NCI-H2171 (cell line): ENCODE measurements around the gene SORCS2.
"Not testable (repeated sequence)": the region's sequence is repeated elsewhere in the genome, so short reads cannot be mapped to it uniquely, and the experiment has no call there.

Experiments used
- DNase-seq: peaks from one replicate; lab custom pipeline; 2025; lab: John Stamatoyannopoulos, UW

The SORCS2 gene

DNA sequence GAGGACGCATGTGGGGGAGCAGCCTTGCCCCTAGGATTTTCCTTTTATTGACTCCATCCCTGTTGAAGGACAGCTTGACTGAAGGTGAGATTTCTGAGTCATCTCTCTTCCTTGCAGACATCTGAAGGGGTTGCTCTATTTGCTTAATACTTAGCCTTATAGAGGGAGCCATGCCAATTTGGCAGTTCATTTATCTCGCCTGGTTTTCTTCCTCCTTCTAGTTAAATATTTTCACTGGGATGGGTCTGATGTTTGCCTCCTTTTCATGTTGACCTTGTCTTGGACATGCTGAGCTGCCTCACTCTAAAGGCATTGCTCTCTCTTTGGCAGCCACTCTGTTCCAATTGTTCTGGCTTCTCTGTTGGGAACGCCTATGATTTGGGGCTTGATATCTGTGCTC is 393.4 kb downstream of the SORCS2 start:
- no peak for DNase-seq

DNA sequence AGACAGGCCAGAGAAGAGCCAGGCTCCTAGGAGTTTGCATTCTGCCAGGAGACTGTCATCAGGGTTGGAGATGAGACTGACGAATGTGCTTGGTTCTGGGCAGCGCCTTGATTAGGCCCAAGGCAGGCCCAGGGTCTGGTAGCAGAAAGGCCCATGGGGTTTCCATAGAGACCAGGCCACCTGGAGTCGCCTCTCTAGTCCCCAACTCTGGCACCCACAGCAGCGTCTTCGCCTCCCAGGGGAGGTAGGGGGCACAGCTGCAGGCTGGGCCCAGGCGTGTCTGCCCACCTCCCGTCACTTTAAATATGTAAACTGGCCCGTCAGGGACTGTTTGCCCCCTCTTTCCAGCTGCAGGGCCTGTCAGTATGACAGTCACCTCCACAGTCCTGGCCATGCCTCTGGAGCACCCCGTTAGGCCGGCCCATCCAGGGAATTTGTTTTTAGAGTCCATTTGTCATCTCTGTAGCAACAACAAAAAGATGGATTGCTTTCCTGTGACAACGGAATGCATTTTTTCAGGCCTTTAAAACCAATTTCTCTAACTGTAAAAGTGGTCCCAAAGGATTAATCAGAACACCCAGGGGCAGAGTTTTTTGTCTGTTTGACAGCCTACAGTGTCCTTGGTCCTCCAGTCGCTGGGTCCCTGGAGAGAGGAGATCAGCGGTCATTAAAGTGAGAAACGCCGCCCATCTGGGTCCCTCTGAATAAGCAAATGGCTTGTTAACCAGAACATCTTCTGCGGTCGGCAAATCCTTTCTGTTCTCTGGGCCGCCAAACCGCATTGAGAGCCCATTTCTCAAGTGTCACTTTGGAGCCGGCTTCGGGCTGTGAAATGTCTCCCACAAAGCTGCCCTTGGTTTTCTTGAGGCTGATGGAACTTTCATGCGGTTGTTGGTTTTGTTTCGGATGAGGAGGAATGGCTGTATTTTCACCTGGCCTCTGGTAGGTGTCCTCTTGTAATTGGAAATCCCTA is 395.4 kb downstream of the SORCS2 start:
- no peak for DNase-seq

DNA sequence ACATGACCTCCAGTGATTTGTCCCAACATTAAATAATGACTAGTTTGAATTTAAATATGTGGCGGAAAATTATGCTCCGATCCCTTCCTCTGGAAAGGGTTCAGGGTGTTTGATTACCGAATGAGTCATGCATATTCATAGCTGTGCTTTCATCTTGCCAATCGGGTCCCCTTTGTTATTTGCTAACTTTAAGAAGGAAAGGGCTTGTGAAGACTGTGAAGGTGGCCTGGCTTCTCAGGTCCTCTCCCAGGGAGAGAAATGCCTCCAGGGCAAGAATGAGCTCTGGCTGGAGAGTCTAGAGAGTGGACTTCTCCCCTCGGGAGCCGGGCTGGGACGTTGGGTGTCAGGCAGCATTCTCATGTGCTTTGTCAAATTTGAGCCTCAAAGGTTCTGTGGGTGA is 397.9 kb downstream of the SORCS2 start:
- no peak for DNase-seq

DNA sequence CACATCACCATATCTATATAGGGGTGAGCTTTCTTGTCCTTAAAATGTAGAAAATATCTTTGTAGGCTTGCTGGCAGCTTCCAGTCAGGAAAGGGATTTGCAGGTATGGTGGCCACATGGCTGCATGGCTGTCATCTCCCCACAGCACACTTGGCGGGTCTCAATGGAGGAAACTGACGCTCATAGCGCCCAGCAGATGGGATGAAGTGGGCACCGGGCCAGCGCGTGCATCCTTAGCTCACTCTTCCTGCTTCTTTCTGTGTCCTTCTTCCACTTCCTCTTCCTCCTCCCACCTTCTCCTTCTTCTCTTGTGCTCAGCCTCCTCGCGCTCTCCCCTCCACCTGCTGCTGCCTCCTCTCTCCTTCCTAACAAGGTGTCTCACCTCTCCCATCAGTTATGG is 398.6 kb downstream of the SORCS2 start:
- no peak for DNase-seq

DNA sequence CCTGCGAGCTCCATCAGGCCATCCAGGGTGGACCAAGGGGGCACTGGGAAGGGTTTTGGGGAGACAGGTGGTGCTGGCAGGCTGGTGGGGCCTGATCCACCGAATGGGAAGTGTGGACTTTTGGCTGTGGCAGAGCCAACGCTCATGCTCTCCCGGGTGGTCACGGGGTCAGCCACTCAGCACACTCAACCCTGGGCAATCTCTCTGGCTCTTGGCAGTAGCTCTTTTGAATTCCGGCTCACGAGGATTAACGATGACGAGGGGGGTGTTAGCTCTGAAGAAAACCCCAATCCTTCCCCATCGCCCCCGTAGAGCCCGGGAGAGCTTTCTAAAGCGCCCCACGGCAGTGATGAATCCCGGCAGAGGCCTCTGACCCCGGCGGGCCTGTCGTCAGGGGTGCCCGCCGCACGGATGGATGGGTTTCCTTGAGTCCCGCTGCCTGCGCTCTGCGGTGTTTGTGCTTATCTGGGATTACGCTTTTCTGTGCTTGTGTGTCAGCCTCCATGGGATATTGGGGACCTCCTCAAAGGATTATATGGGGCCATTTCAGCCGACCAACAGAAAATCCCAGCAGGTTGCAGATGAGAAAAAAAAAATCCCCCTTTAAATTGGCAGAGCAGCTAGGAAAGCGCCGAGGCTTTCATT is 399.2 kb downstream of the SORCS2 start:
- no peak for DNase-seq

DNA sequence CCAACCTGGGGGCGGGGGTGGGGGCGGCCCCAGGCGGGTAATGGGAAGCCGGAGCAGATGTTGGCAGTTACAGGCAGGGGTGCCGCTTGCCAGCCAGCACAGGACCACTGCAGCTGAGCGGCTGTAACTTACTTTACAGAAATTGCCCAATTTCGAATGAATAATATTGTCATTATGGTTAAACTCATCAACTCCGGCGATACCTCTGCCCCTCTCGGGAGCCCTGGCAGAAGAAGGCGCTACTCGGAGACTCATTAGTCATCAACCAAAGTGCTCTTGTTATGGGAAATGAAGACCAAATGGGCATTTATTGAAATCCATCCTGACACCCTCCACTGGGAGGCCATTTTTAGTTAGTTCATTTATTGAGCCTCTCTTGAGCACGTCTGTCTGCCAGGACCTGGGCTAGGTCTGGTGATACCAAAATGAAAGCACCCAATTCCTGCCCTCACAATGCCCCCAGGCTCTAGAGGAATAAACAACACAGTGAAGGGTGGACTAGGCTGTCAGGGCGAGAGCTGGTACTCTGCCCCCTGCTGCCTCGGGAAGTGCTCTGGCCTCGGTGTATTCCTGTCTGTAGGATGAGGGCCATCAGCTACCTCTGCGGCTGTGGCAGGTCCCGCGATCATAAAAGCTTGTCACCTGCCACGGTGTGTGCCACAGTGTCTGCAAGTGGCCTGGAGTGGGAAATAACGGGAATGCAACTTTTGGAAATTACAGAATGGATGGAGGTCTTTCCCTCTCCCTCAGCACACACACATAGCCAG is 401.5 kb downstream of the SORCS2 start:
- no peak for DNase-seq

DNA sequence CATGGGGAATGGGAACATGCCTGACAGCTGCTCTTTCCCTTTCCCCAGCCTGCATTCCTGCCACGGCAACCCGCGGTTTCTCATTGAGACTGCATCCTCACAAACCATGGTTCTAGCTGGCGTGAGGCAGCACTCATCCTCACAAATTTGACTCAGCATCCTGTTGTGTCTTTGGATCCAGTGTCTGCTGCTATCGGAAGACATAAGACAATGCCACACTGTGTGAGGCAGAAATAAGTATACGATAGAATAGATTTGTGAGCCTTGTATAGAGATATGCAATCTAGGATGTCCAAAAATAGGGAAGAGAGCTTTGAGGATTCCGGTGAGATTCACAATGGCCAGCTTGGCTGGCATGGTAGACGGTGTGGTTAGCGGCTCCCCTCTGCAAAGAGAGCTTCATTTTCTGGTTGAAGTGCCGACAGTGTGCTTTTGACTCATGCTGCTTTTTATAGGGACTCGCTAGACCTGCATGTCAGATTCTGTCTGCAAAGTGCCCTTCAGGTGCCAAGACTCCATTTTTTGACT is 403.7 kb downstream of the SORCS2 start:
- DNase-seq, result no peak

DNA sequence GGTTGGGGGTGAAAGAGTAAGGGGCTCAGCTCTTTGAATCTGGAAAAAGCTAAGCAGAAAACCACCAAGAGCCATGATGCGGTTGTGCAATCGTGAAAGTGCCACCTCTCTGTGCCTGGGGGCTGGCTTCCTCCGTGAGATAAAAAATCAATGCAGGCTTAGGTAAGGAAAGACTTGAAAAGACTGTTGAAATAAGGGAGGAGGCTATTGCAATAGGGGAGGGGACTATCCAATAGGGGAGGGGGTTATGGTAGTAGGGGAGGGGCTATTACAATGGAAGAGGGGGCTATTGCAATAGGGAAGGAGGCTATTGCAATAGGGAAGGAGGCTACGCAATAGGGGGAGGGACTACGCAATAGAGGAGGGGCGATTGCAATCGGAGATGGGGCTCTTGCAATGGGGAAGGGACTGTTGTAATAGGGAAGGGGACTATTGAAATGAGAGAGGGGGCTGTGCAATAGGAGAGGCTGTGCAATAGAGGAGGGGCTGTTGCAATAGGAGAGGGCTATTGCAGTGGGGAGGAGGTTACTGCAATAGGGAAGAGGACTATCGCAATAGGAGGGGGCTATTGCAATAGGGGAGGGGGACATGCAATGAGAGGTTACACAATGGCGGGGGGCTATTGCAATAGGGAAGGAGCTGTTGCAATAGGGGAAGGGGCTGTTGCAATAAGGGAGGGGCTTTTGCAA is 404.7 kb downstream of the SORCS2 start:
- no peak for DNase-seq

DNA sequence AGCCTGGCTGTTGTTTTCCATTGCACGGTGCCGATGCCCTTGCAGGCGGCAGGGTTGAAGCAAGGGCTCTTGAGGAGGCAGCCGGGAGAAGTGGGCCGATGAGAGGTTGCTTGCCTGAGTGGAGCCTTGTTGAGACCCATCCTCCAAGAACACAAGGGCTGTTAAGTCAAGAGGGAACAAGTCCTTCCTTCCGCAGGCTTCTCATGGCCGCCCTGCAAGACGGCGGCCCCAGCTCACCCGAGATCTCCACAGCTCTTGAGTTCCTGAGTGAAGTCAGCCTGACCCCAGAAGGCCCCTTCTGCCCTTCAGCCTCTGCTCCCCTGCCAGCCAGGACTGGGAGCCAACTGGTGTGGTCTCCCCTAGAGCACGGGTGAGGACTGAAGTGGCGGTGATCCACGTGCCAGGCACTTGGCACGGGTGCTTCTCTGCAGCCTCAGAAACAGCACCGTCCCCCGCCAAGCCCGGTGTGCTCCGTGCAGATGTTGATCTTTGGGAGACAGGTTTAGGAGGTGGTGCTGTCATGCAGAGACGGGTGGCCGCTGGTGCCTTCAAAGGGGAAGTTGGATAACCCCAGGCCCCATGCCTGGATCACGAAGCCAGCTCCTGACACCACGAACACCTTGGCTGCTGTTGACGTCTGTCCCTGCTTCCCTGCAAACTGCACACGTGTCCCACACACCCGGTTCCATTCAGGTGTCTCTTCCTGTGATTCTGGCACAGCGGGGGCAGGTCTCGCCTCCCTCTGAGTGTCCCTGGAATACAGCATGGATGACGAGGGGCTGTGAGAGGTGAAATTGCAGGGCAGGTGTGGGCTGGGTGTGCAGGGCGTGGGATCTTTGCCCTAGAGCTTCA is 406.8 kb downstream of the SORCS2 start:
- DNase-seq, result no peak

DNA sequence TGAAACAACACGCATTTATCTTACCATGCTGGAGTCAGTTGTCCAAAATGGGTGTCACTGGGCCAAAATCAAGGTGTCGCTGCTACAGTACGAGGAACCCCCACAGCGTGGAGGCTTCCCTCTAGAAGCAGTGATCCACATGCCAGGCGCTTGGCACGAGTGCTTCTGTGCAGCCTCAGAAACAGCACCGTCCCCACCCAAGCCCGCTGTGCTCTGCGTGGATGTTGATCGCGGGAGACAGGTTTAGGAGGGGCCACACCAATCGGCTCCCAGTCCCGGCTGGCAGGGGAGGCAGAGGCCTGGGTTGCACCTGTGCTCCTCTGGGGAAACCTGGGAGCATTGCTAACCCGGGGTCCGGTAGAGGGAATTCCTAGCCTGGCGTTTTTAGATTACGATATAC is 407.9 kb downstream of the SORCS2 start:
- no peak for DNase-seq

DNA sequence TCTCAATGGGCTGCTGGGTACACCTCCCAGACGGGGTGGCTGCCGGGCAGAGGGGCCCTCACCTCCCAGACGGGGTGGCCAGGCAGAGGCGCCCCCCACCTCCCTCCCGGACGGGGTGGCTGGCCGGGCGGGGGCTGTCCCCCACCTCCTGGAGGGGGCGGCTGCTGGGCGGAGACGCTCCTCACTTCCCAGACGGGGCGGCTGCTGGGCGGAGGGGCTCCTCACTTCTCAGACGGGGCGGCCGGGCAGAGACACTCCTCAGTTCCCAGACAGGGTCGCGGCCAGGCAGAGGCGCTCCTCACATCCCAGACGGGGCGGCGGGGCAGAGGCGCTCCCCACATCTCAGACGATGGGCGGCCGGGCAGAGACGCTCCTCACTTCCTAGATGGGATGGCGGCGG is 409.8 kb downstream of the SORCS2 start:
- not testable (repeated sequence) for DNase-seq

DNA sequence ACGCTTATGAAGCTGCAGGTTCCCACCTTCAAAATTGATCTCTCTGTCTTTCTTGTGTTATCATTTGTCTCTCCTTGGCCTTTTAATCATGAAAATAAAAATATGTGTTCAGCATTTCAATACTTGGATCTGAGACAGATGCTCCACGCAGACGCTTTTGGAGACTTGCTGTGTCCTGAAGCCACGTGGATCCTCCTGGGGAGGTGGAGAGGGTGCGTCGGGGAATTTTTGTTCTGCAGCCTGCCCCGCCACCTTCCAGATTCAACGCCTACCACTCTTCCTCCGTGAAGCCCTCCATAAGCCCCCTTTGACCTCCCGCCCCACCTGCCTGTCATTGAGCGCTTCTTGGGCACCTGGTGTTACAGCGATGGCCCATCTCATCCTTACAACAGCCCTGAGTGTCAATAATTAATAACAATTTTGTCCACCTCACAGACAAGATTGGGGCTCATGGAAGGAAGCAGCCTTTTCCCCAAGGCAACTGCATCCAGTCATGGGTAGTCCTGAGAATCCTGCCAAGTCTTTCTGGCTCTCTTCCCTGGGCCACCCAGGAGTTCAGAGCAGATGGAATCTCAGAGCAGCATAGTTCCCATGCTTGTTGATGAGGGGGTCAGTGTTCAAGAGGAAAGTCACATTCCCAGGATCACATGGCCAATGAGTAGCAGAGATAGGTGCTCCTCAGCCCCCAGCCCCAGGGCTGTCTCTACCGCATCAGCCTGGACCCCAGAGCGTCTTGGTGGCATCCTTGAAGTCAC is 415.0 kb downstream of the SORCS2 start:
- DNase-seq, result no peak

DNA sequence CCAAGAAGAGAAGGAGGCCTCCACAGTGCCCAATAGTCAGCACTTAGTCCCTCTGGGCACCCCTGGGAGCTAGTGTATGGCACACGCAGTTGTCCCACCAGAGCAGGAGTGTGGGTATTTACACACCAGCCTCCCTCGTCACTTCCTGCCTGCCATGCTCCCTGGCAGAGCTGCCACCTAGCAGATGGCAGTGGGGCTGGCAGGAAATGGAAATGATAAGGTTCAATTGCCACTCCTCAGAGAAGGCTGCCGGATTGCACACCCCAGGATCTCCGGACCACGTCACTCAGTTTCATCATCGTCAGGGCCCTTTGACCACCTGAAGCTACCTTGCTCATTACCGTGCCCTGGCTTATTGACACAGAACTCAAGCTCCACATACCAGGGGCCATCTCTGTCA is 415.7 kb downstream of the SORCS2 start:
- DNase-seq, result no peak

DNA sequence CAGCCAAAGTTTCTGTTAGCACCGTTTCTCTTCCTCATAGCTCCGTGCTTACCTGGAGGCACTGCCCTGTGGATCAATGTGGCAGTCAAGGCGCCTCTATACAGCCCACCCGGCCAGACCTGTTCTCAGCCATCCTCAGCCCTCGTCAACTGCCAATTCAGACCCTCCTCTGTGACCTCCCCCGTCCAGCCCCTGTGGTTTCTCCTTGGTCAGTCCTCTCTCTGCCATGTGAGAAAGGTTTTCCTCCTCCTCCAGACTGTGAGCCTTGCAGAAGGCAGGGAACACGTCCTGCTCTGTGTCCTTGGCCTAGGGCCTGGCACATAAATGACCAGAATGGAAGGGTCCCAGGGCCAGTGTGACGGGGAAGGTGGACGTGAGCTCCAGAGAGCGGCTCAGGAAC is 417.0 kb downstream of the SORCS2 start:
- no peak for DNase-seq

DNA sequence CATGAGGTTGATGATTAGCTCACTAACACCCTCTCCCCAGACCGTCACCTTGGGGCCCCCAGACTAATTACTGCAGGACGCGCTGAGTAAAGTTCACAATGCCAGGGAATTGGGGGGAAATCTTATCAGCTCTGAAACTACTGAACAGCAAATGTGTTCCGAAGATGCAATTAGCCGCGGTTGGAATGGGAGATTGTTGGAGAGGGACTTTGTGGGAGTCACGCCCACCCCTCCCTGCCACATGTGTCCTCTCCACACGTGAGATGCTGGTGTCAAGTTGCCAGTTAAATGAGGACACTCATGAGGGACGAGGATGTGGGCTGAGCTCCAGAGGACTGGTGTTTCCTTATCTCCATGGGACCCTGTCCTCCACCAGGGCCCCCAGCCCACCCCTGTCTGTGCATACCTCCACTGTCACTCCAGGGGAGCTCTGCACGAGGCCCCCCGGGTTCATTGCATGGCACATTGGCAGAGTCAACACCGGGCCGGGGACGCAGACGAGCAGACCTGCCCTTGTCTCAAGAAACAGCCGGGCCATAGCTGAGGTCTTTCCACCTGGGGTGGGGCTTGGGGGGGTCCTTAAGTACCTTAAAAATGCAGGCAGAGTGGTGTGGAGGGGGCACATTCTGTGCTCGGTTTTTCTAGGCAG is 417.8 kb downstream of the SORCS2 start:
- DNase-seq, result no peak

DNA sequence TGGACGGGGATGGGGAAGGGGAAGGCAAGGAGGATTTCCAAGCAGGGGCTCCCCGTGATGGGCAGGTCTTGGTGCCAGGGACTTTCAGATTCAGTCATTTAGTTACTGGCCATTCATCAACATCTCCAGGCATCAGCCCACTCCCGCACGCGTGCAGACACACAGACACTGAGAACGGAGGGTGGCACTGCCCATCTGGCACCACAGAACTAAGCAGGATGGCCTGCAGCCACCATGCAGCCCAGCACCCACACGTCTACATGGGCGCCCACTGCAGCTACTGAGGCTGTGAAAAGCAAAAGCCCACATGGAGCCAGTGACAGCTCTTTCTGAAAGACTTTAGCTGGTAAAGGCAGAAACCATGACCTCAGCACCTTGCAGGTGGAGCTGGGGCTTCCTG is 418.5 kb downstream of the SORCS2 start:
- DNase-seq, result no peak

DNA sequence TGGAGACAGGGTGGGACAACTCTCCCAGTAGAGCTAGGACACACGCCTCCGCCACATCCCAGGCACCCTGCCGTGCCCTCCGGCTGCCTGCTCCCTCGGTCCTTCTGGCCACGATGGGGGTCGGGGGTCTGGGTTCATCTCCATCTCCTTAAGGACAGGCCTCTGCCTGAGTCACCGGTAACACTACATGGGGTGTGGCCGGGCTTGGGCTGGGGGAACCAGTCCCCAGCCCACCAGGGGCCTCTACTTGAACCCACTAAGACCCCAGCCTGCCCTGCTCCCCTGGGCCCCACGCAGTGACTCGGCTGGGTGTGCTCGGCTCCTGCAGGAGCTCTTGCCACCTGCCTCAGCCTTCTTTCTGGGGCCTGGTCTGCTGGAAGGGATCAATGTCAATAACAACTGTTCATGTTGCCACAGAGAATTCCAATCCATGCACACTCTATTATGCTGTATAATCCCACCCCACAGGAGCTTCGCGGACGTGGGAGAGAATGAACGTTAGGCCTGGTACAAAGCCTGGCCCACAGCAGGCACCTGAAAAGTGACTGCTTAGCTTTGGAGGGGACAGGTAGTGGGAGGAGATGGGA is 420.1 kb downstream of the SORCS2 start:
- DNase-seq, result no peak

DNA sequence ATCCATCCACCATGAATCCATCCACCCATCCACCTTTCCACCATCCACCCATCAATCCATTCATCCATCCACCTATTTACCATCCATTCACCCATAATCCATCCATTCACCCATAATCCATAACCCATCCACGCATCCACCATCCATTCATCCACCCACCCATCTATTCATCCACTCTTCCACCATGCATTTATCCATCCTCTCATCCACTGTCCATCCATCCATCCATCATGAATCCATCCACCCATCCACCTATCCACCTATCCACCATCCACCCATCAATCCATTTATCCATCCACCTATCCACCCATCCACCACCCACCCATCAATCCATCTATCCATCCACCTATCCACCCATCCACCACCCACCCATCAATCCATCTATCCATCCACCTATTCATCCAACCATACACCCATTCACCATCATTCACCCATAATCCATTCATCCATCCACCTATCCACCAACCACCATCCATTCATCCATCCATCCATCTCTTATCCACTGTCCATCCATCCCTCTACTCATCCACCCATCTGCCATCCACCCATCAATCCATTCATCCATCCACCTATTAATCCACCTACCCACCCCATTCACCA is 422.1 kb downstream of the SORCS2 start:
- no peak for DNase-seq

DNA sequence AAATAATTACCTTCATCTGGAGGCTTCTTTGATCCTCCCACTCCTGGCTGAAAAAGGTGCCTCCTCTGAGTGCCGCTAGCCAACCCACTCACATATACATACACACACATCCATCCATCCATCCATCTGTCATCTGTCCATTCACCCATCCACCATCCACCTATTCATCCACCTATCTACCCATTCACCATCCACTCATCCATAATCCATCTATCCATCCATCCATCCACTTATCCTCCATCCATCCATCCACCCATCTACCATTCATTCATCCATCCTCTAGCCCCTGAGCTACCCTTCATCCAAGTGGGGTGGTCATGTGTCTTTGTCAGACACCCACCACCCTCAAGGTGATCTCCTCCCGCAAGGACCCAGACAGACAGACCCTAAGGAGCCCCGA is 423.9 kb downstream of the SORCS2 start:
- no peak for DNase-seq
